Hepatocyte (in vitro differentiated cells): ENCODE results near the gene PTCRA.
"Not testable (repeated sequence)": the region's sequence is repeated elsewhere in the genome, so short reads cannot be mapped to it uniquely, and the experiment has no call there.

Experiments used
- CTCF ChIP-seq: fragments of 200-600 bp; sonication (generic); IDR thresholded peaks from 2 replicates; pipeline ENCODE4 v1.5.1; 2016; ENCODE audit warnings: antibody characterized with exemption, mild to moderate bottlenecking; ENCODE audit not compliant: poor library complexity
- EZH2phosphoT487 ChIP-seq: fragments of 200-600 bp; sonication (generic); IDR thresholded peaks from one replicate; pipeline ENCODE4 v1.6.1; 2018; ENCODE audit warnings: antibody characterized with exemption, mild to moderate bottlenecking, low read depth, moderate library complexity; ENCODE audit not compliant: unreplicated experiment, severe bottlenecking

- not testable (repeated sequence) for TF ChIP-seq CTCF, EZH2phosphoT487
Observed at GRCh38 chr6:42880240-42880817, 35.5 kb upstream of the PTCRA start.
